GM18499 (cell line): ENCODE results near the gene SPSB3.
A peak's percentile ranks its signal among the peaks of the same experiment; 100 is the strongest.

Experiments used
- ATAC-seq: cut with Tn5 transposase; IDR thresholded peaks from one replicate; pipeline ENCODE4 v1.9.1; 2021; ENCODE audit warnings: moderate number of reproducible peaks; ENCODE audit not compliant: insufficient read depth, unreplicated experiment

SPSB3 gene

GRCh38 chr16:1782408-1783264 is at the start of gene SPSB3, which contains the start of gene NUBP2:
SPSB3 (minus strand) TSS chr16:1782571; CDS start chr16:1781483, 1,088 bp downstream.
NUBP2 (plus strand) TSS chr16:1782960; CDS start chr16:1783021, 61 bp downstream.
- ATAC-seq, result peak; percentile 75

GRCh38 chr16:1831186-1832075 is 49.1 kb upstream of the SPSB3 start:
- no peak for ATAC-seq

GRCh38 chr16:1830213-1830612 is 47.8 kb upstream of the SPSB3 start:
- no peak for ATAC-seq

- ATAC-seq, result no peak
These were observed 46.5 kb upstream of the SPSB3 start for GRCh38 chr16:1828645-1829410.

- peak; percentile 51 for ATAC-seq
These were observed 44.6 kb upstream of the SPSB3 start, which contains the start of the genes FAHD1 and HAGH for GRCh38 chr16:1826691-1827573. FAHD1 (plus strand) TSS chr16:1827206; CDS start chr16:1827239, 33 bp downstream. HAGH (minus strand) TSS chr16:1826825; CDS start chr16:1826787, 38 bp downstream.

- peak; percentile 29 for ATAC-seq
These were observed 43.7 kb upstream of the SPSB3 start for GRCh38 chr16:1825864-1826690.

GRCh38 chr16:1825381-1825863 is 43.1 kb upstream of the SPSB3 start:
- no peak for ATAC-seq

GRCh38 chr16:1823821-1824220 is 41.5 kb upstream of the SPSB3 start:
- no peak for ATAC-seq

GRCh38 chr16:1822801-1823200 is 40.4 kb upstream of the SPSB3 start:
- ATAC-seq, result no peak

- no peak for ATAC-seq
These were observed 39.7 kb upstream of the SPSB3 start for GRCh38 chr16:1821861-1822611.

GRCh38 chr16:1820946-1821290 is 38.5 kb upstream of the SPSB3 start:
- ATAC-seq, result no peak

- ATAC-seq, result no peak
These were observed 38.0 kb upstream of the SPSB3 start for GRCh38 chr16:1820096-1820945.

- no peak for ATAC-seq
These were observed 37.2 kb upstream of the SPSB3 start for GRCh38 chr16:1819611-1820010.

GRCh38 chr16:1818873-1819525 is 36.6 kb upstream of the SPSB3 start:
- ATAC-seq, result no peak

GRCh38 chr16:1818204-1818872 is 36.0 kb upstream of the SPSB3 start:
- no peak for ATAC-seq

- ATAC-seq, result no peak
These were observed 35.3 kb upstream of the SPSB3 start for GRCh38 chr16:1817716-1818115.
